Spleen (tissue), 11 donors: ENCODE results near the gene FDX2. TPM values are rescaled to one million over a fixed set of nuclear protein-coding genes. Genes with fewer than 3 reads are reported as not detected.

ENCODE experiments used
- DNase-seq: peaks from one replicate; pipeline ENCODE4 v3.0.0-alpha.2; 2020
- H3K27ac ChIP-seq, 8 donors: fragments of 200-600 bp; sonication (generic) in 7 of 8; 1 replicate in 4 of 8; 2 replicates in 4 of 8; pipeline versions ENCODE4 v1.5.0 to v1.8.0; 2016 to 2021; ENCODE audit warnings: inconsistent platforms in 4 of 8, mild to moderate bottlenecking in 4 of 8, moderate library complexity in 1 of 8
- H3K27me3 ChIP-seq, 7 donors: fragments of 200-600 bp; sonication (generic) in 6 of 7; replicated peaks in 1 of 7; 1 replicate in 4 of 7; 2 replicates in 3 of 7; pipeline versions ENCODE4 v1.5.0 to v1.8.0; 2016 to 2021; ENCODE audit warnings: inconsistent platforms in 3 of 7, mild to moderate bottlenecking in 1 of 7
- H3K36me3 ChIP-seq, 6 donors: fragments of 200-600 bp; sonication (generic) in 5 of 6; 1 replicate in 4 of 6; 2 replicates in 2 of 6; pipeline versions ENCODE4 v1.5.0 to v1.8.0; 2016 to 2021; ENCODE audit warnings: inconsistent platforms in 2 of 6
- H3K4me1 ChIP-seq, 6 donors: fragments of 200-600 bp; sonication (generic) in 5 of 6; 1 replicate in 3 of 6; 2 replicates in 3 of 6; pipeline versions ENCODE4 v1.5.0 to v1.8.0; 2016 to 2021; ENCODE audit warnings: inconsistent platforms in 3 of 6
- H3K4me3 ChIP-seq, 8 donors: fragments of 200-600 bp; sonication (generic) in 7 of 8; 1 replicate in 4 of 8; 2 replicates in 4 of 8; pipeline versions ENCODE4 v1.5.0 to v1.8.0; 2016 to 2021; ENCODE audit warnings: inconsistent platforms in 4 of 8, mild to moderate bottlenecking in 4 of 8, moderate library complexity in 2 of 8
- H3K9me3 ChIP-seq, 8 donors: fragments of 200-600 bp; sonication (generic) in 7 of 8; 1 replicate in 4 of 8; 2 replicates in 4 of 8; pipeline versions ENCODE4 v1.5.0 to v1.8.0; 2016 to 2021; ENCODE audit warnings: inconsistent platforms in 4 of 8
- CTCF ChIP-seq, 11 experiments: fragments of 200-600 bp in 7 of 11; fragments of 450-650 bp in 4 of 11; sonication (generic) in 4 of 11; IDR thresholded peaks in 8 of 11; conservative IDR thresholded peaks in 3 of 11; 1 replicate in 7 of 11; 2 replicates in 4 of 11; pipeline versions ENCODE4 v1.4.0 to v1.8.0; 2016 to 2021; ENCODE audit warnings: antibody characterized with exemption in 11 of 11, inconsistent platforms in 4 of 11, mild to moderate bottlenecking in 1 of 11
- POLR2A ChIP-seq, 3 donors: fragments of 450-650 bp; IDR thresholded peaks; one replicate each; pipeline ENCODE4 v1.5.1; 2017; ENCODE audit warnings: antibody characterized with exemption in 3 of 3, mild to moderate bottlenecking in 1 of 3
- POLR2AphosphoS5 ChIP-seq, 3 donors: sonication (generic); formaldehyde crosslinking; IDR thresholded peaks; one replicate each; pipeline ENCODE4 v1.5.1; 2017; ENCODE audit warnings: antibody characterized with exemption in 3 of 3
- WGBS, 5 donors: extraction: QIAGEN DNeasy Blood & Tissue Kit in 3 of 5; methylation state at CpG; one replicate each; pipeline versions ENCODE4 v1.1.5 to v1.1.7; 2013 to 2018; 5-methylcytosine and 5-hydroxymethylcytosine counted together
- intact Hi-C: fragments of 100-400 bp; cut with DNase I; formaldehyde crosslinking; loops from one replicate; pipeline ENCODE4 v1.15.0; 2023; ENCODE audit warnings: low total_unique reads
- polyA plus RNA-seq, 3 donors: library from polyadenylated mRNA; stranded (reverse); fragments of 200-250 nt; gene quantifications; one replicate each; pipeline ENCODE4 v1.2.1, GENCODE V29; 2013
- total RNA-seq, 7 donors: library from RNA; depleted of rRNA in 3 of 7; stranded (reverse); fragments of >200 nt in 3 of 7; fragmentation: NEBNext Ultra II Directional in 4 of 7; extraction: Animal tissue kit (Norgen Biotek cat#: 25700) in 4 of 7; gene quantifications; one replicate each; pipeline versions ENCODE4 v1.1.0 to v1.2.1, GENCODE V29; 2016 to 2021
- donor health status: healthy with polysubstance abuse.
- donor health status: DM: no; HTN: no; CAD: no; lungs with moderate emphysema.
- donor health status: DM: no; HTN: no; CAD: no.
- donor health status: Bipolar disorder and iron deficiency.
- donor health status: healthy.
- donor health status: DM: no; HTN: no; CAD: no.
- donor health status: DM: yes; HTN: yes; CAD: no.

FDX2 gene
- total and polyA plus RNA-seq, 10 donors, result 9.1 to 28.1 (median 14.2) TPM

- intact Hi-C loops, result loop anchor here (10.0 kb wide), 1 partner anchor 60 kb away; the partner anchor contains the start of gene ICAM1
- Histone ChIP-seq H3K4me3 (peak overlapping the region; percentile 1 to 91 (median 80)), H3K36me3 (peaks cover 0 to 50% (median 24%) of the 10 kb centered on the region in 6 donors), H3K4me1 (peaks cover 21 to 90% (median 56%) of the 10 kb centered on the region in 6 donors), H3K9me3 (no peaks in the 10 kb centered on the region), H3K27me3 (no peaks in the 10 kb centered on the region), H3K27ac (peak overlapping the region; percentile 14 to 95 (median 92))
- WGBS, 5 donors, result 53 to 72% (median 60%) methylated on average over 47 to 59 of the region's 59 CpGs
- TF ChIP-seq CTCF (IDR thresholded peaks at IDR 0.05 in 8 of 11, conservative IDR thresholded peaks at IDR 0.05 in 3 of 11) (peak in 2 of 11 experiments; percentile 11 to 13), POLR2A (IDR thresholded peaks at IDR 0.05) (no peak), POLR2AphosphoS5 (IDR thresholded peaks at IDR 0.05) (peak; percentile 76 to 87 (median 84))
- peak; percentile 93 for DNase-seq
Measured at GRCh38 chr19:10334588-10335351, 19.0 kb upstream of the FDX2 start.

- TF ChIP-seq POLR2A (IDR thresholded peaks at IDR 0.05), result no peak
- no peak for TF ChIP-seq CTCF (IDR thresholded peaks at IDR 0.05 in 8 of 11, conservative IDR thresholded peaks at IDR 0.05 in 3 of 11)
- no peak for TF ChIP-seq POLR2AphosphoS5 (IDR thresholded peaks at IDR 0.05)
- intact Hi-C loops, result loop anchor here (10.0 kb wide), 1 partner anchor 59 kb away; the partner anchor contains the start of gene ICAM1
- DNase-seq, result no peak
- Histone ChIP-seq H3K36me3 (peaks cover 0 to 58% (median 32%) of the 10 kb centered on the region in 6 donors), H3K27ac (peak overlapping the region; percentile 14 to 95 (median 92)), H3K4me1 (peaks cover 18 to 82% (median 50%) of the 10 kb centered on the region in 6 donors), H3K9me3 (no peaks in the 10 kb centered on the region), H3K4me3 (peak overlapping the region; percentile 1 to 91 (median 80)), H3K27me3 (no peaks in the 10 kb centered on the region)
- 43 to 55% (median 45%) methylated on average over 34 to 44 of the region's 44 CpGs for WGBS, 5 donors
Measured at GRCh38 chr19:10333758-10334587, 18.2 kb upstream of the FDX2 start.

DNA sequence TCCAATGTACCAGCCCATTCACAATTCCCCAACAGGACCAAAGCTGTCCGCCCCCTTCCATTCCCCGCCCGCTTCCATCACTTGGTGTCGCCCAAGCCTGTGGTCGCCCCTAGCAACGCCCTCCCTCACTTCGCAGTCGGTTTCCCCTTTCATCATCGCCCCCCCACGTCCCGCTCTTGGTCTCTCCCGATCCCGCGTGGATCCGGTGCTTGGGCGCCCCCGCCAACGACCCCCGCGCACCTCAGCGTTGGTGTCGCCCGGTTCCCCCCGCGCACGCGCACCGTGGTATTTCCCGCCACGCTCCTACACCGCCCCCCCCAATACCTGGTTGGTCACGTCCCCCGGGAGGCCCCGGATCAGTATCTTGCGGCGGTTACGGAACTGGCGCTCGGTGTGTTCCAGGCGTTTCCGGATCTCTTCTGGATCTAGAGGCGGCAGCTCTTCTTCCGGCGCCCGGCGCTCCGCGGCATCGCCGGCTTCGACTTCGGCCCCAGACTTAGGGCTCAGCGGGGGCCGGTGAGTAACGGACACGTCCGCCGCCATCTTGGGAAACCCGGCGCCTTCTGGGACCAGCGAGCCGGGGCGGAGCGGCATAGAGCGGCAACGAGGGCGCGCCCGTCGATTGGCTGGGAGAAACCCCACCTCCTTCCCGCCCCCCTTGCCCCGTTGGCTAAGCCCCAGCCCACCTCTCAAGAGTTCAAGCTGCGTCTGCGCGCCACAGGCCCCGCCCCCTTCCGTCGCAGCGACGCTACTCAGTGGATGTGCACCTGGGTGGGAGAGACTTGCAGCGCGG lies 17.3 kb upstream of the FDX2 start, which contains the start of gene RAVER1:
Gene RAVER1, minus strand, starts transcription at position 565 of the 793 bp plus-strand sequence. Its CDS starts 22 bp downstream, at position 543.
- peak; percentile 99 for DNase-seq
- Histone ChIP-seq H3K4me1 (peaks cover 12 to 74% (median 42%) of the 10 kb centered on the region in 6 donors), H3K27me3 (no peaks in the 10 kb centered on the region), H3K4me3 (peak within 1 kb of the TSS; percentile 58 to 91 (median 82)), H3K27ac (peak within 1 kb of the TSS; percentile 87 to 95 (median 92)), H3K36me3 (peaks cover 0 to 66% (median 40%) of the 10 kb centered on the region in 6 donors), H3K9me3 (no peaks in the 10 kb centered on the region)
- TF ChIP-seq CTCF (IDR thresholded peaks at IDR 0.05 in 8 of 11, conservative IDR thresholded peaks at IDR 0.05 in 3 of 11) (peak in 2 of 11 experiments; percentile 24 to 31), POLR2A (IDR thresholded peaks at IDR 0.05) (peak in 1 of 3 donors; percentile 11), POLR2AphosphoS5 (IDR thresholded peaks at IDR 0.05) (peak; percentile 94 to 97 (median 95))
- intact Hi-C loops, result loop anchor here (10.0 kb wide), 1 partner anchor 58 kb away; the partner anchor contains the start of gene ICAM1
- WGBS, 5 donors, result 0 to 1% (median 1%) methylated on average over 54 to 82 of the region's 82 CpGs
